GM12878 (cell line): Measurements from ENCODE around the gene COMMD1. TPM values are rescaled to one million over a fixed set of nuclear protein-coding genes. Genes with fewer than 3 reads are reported as not detected.

Source experiments
- ATAC-seq: fragments of 200-7000 bp; cut with Tn5 transposase; 3 replicates; pipeline ENCODE4 v1.9.1; 2020; ENCODE audit warnings: mild to moderate bottlenecking, moderate library complexity
- BruUV-seq: library from RNA; stranded (reverse); fragments of 400-500 nt; replicated peaks from 2 replicates; lab custom pipeline; 2021; lab: Mats Ljungman, UMichigan
- CTCF ChIA-PET: fragments of 300-600 bp; sonication (Branson Sonifier 250); formaldehyde crosslinking; extraction: SDS; loops from one replicate; lab custom pipeline; 2021; ENCODE audit warnings: inconsistent platforms; lab: Yijun Ruan, JAX
- POLR2A ChIA-PET: fragments of 350-600 bp; formaldehyde crosslinking; extraction: SDS; loops from one replicate; lab custom pipeline; 2021; ENCODE audit warnings: inconsistent platforms; lab: Charles Lee
- RAD21 ChIA-PET: fragments of 300-600 bp; sonication (Branson Sonifier 250); formaldehyde crosslinking; loops from one replicate; lab custom pipeline; 2023; ENCODE audit warnings: antibody characterized with exemption; ENCODE audit not compliant: unreplicated experiment; lab: Charles Lee
- SMC1A ChIA-PET: fragments of 300-600 bp; sonication (Branson Sonifier 250); formaldehyde crosslinking; loops from one replicate; lab custom pipeline; 2023; ENCODE audit not compliant: unreplicated experiment, uncharacterized antibody; lab: Charles Lee
- DNase-seq: peaks from one replicate; pipeline ENCODE4 v3.0.0-alpha.2; 2011; ENCODE audit warnings: low read depth, low spot score
- FAIRE-seq: peaks from 3 replicates; lab custom pipeline; 2011; peaks lifted over from hg19 to GRCh38; lab: Jason Lieb, UNC
- H2AFZ ChIP-seq: 2 replicates; pipeline ENCODE4 v1.6.0; 2011; ENCODE audit warnings: low read depth, low read length, control low read depth; ENCODE audit not compliant: control insufficient read depth
- H3K27ac ChIP-seq: 2 replicates; pipeline ENCODE4 v1.5.1; 2011; ENCODE audit warnings: control low read depth; ENCODE audit not compliant: control insufficient read depth, insufficient read depth
- H3K27me3 ChIP-seq, 2 experiments: replicated peaks in 1 of 2; 2 replicates each; pipeline versions ENCODE4 v1.6.0 to v1.6.1; 2011; ENCODE audit warnings: low read length in 1 of 2; ENCODE audit not compliant: control insufficient read depth in 2 of 2, insufficient read depth in 2 of 2
- H3K36me3 ChIP-seq, 2 experiments: 2 replicates each; pipeline ENCODE4 v1.5.1; 2011; ENCODE audit warnings: low read length in 1 of 2; ENCODE audit not compliant: control insufficient read depth in 2 of 2, insufficient read depth in 2 of 2
- H3K4me1 ChIP-seq: 2 replicates; pipeline ENCODE4 v1.6.1; 2011; ENCODE audit warnings: mild to moderate bottlenecking, low read length, moderate library complexity, mixed read lengths; ENCODE audit not compliant: control insufficient read depth, insufficient read depth
- H3K4me2 ChIP-seq: 2 replicates; pipeline ENCODE4 v1.6.0; 2011; ENCODE audit warnings: control low read depth; ENCODE audit not compliant: control insufficient read depth, insufficient read depth
- H3K4me3 ChIP-seq: fragments of 200-600 bp; sonication (generic); 2 replicates; pipeline ENCODE4 v1.5.1; 2016
- H3K79me2 ChIP-seq: 2 replicates; pipeline ENCODE4 v1.6.0; 2011; ENCODE audit warnings: low read length; ENCODE audit not compliant: control insufficient read depth, insufficient read depth
- H3K9ac ChIP-seq: 2 replicates; pipeline ENCODE4 v1.8.0; 2011; ENCODE audit warnings: low read length, control low read depth, mixed read lengths; ENCODE audit not compliant: control insufficient read depth, insufficient read depth
- H3K9me3 ChIP-seq: replicated peaks from 3 replicates; pipeline ENCODE4 v1.5.1; 2011; ENCODE audit warnings: mild to moderate bottlenecking, low read length; ENCODE audit not compliant: control insufficient read depth, insufficient read depth
- H4K20me1 ChIP-seq: 2 replicates; pipeline ENCODE4 v1.6.0; 2011; ENCODE audit not compliant: control insufficient read depth, insufficient read depth
- BCL3 ChIP-seq: IDR thresholded peaks from 2 replicates; pipeline ENCODE4 v1.6.1; 2011; ENCODE audit warnings: borderline replicate concordance, low read depth, mild to moderate bottlenecking, moderate library complexity, low read length; ENCODE audit not compliant: insufficient read depth, poor library complexity, severe bottlenecking
- FOXM1 ChIP-seq: IDR thresholded peaks from 2 replicates; pipeline ENCODE4 v1.6.1; 2012; ENCODE audit warnings: low read depth, mild to moderate bottlenecking, inconsistent platforms, low read length, moderate library complexity
- IKZF2 ChIP-seq, 2 experiments: fragments of 450-650 bp; IDR thresholded peaks; 2 replicates each; pipeline ENCODE4 v1.6.1; 2017; ENCODE audit warnings: mild to moderate bottlenecking in 2 of 2, moderate library complexity in 2 of 2
- NBN ChIP-seq: fragments of 450-650 bp; IDR thresholded peaks from 2 replicates; pipeline ENCODE4 v1.6.1; 2016
- REST ChIP-seq: IDR thresholded peaks from 2 replicates; pipeline ENCODE4 v1.6.1; 2012; ENCODE audit warnings: mild to moderate bottlenecking, low read depth, low read length
- SIX5 ChIP-seq: IDR thresholded peaks from 2 replicates; pipeline ENCODE4 v1.6.1; 2011; ENCODE audit warnings: mild to moderate bottlenecking, low read depth, low read length, moderate library complexity; ENCODE audit not compliant: severe bottlenecking
- SRF ChIP-seq, 2 experiments: IDR thresholded peaks; 2 replicates each; pipeline ENCODE4 v1.6.1; 2011; ENCODE audit warnings: low read depth in 2 of 2, low read length in 2 of 2, mild to moderate bottlenecking in 1 of 2, moderate library complexity in 1 of 2
- ZBTB40 ChIP-seq: fragments of 450-650 bp; IDR thresholded peaks from 2 replicates; pipeline ENCODE4 v1.6.1; 2016; ENCODE audit warnings: mild to moderate bottlenecking, moderate library complexity, borderline replicate concordance
- WGBS: methylation state at CpG from one replicate; pipeline ENCODE4 v1.1.6; 2016; ENCODE audit warnings: low lambda C conversion rate; ENCODE audit not compliant: insufficient replicate concordance, insufficient coverage; ENCODE audit errors: missing lambda C conversion rate; 5-methylcytosine and 5-hydroxymethylcytosine counted together
- in situ Hi-C: fragments of 300-500 bp; cut with MboI; formaldehyde crosslinking; loops from 9 replicates; pipeline ENCODE4 v1.14.3; 2018; ENCODE audit warnings: mixed read lengths
- intact Hi-C: fragments of 100-400 bp; cut with micrococcal nuclease; formaldehyde crosslinking; loops from one replicate; pipeline ENCODE4 v1.14.2; 2022; ENCODE audit not compliant: unreplicated experiment
- polyA plus RNA-seq, 11 experiments: library from polyadenylated mRNA; depleted of rRNA in 4 of 11; unstranded in 6 of 11; stranded (reverse) in 5 of 11; fragments of >200 nt; fragmentation: Nextera tagmentation in 4 of 11; fragmentation: Illumina TruSeq in 1 of 11; extraction: Ambion mirVana in 4 of 11; extraction: Trizol in 1 of 11; gene quantifications; 1 replicate in 1 of 11; 2 replicates in 10 of 11; pipeline versions ENCODE4 v1.2.1 to v1.2.3, GENCODE V29; 2011 to 2016; ENCODE audit warnings: inconsistent platforms in 2 of 11, missing spikeins in 2 of 11, low read depth in 1 of 11
- total RNA-seq, 4 experiments: library from RNA; depleted of rRNA in 3 of 4; stranded (reverse); fragments of >200 nt in 3 of 4; fragmentation: Illumina TruSeq in 1 of 4; extraction: Trizol in 1 of 4; gene quantifications; 2 replicates each; pipeline versions ENCODE4 v1.2.1 to v1.2.3, GENCODE V29; 2013 to 2021
- TF ChIP-seq, protein P1 (sequence below): IDR thresholded peaks from 2 replicates; pipeline ENCODE4 v1.6.1; 2012; ENCODE audit warnings: low read depth, low read length, improper control_type of control experiment
- TF ChIP-seq, protein P2 (sequence below): fragments of 450-650 bp; formaldehyde crosslinking; IDR thresholded peaks from 2 replicates; pipeline ENCODE4 v1.4.0; 2020; ENCODE audit warnings: mild to moderate bottlenecking, moderate library complexity

COMMD1 gene
- total and polyA plus RNA-seq, 10 of the 15 experiments (the other 5 are each of a cell fraction or from before 2014, with no cell fraction given), result 39.7 to 210 (median 53.7) TPM

DNA sequence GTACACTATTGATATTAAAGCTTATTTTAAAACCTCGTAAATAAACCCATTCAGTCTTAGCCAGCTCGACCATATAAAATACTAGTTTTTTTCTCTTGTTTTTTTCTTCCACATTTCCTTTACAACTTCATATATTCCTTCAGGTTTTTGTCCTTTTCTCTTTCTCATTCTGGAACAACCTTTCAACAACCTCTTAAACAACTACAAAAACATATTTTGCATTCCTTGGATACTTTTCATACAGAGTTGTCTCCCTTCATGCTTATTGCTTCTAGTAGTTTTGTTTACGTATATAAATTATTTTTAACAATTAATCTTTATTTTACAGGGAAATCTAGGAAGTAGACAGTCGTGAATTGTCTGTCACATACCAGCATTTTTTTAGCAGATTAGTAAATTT is 41.2 kb downstream of the COMMD1 start:
- CTCF ChIA-PET, result no interaction called here
- no peaks in the 10 kb centered on the region for H3K27me3 ChIP-seq
- RAD21 ChIA-PET, result interaction anchor here (1.0 kb wide), 1 partner anchor 47 kb away, joined by 3 read pairs; no protein-coding TSS in a partner anchor
- FAIRE-seq (no peak), DNase-seq (no peak), ATAC-seq (no peak)
- H3K9me3 ChIP-seq, result no peaks in the 10 kb centered on the region; the same call in 2 of the 3 replicates
- no peaks in the 10 kb centered on the region for H4K20me1 ChIP-seq
- SMC1A ChIA-PET, result interaction anchor here (0.7 kb wide), 1 partner anchor 9 kb away, joined by 3 read pairs; no protein-coding TSS in a partner anchor
- H3K4me2 ChIP-seq, result no peak overlapping the region
- intact Hi-C loops (no loop called here), in situ Hi-C loops (no loop called here)
- no peak overlapping the region for H3K9ac ChIP-seq
- 75% methylated on average over 4 of the region's 4 CpGs for WGBS
- peaks cover 8% of the 10 kb centered on the region for H3K4me1 ChIP-seq
- BruUV-seq, result no TSS peak
- no peak overlapping the region for H2AFZ ChIP-seq
- no peaks in the 10 kb centered on the region; the same call in 1 of the 2 replicates for H3K79me2 ChIP-seq
- H3K27ac ChIP-seq, result no peak overlapping the region
- POLR2A ChIA-PET, result no interaction called here
- H3K4me3 ChIP-seq, result no peak overlapping the region
- H3K36me3 ChIP-seq, result 0 out of 4 replicates have a peak, but pooled peaks cover 0 to 6% of the 10 kb centered on the region in 2 experiments
- TF ChIP-seq, protein P1, sequence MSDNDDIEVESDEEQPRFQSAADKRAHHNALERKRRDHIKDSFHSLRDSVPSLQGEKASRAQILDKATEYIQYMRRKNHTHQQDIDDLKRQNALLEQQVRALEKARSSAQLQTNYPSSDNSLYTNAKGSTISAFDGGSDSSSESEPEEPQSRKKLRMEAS, result no peak
- TF ChIP-seq FOXM1 (no peak), REST (no peak), SRF (IDR thresholded peaks at IDR 0.05; ENCODE audit: low read depth in 2 of 2, low read length in 2 of 2) (no peak), BCL3 (no peak), NBN (no peak), IKZF2 (IDR thresholded peaks at IDR 0.05) (no peak), SIX5 (no peak), ZBTB40 (no peak)
- TF ChIP-seq, protein P2, sequence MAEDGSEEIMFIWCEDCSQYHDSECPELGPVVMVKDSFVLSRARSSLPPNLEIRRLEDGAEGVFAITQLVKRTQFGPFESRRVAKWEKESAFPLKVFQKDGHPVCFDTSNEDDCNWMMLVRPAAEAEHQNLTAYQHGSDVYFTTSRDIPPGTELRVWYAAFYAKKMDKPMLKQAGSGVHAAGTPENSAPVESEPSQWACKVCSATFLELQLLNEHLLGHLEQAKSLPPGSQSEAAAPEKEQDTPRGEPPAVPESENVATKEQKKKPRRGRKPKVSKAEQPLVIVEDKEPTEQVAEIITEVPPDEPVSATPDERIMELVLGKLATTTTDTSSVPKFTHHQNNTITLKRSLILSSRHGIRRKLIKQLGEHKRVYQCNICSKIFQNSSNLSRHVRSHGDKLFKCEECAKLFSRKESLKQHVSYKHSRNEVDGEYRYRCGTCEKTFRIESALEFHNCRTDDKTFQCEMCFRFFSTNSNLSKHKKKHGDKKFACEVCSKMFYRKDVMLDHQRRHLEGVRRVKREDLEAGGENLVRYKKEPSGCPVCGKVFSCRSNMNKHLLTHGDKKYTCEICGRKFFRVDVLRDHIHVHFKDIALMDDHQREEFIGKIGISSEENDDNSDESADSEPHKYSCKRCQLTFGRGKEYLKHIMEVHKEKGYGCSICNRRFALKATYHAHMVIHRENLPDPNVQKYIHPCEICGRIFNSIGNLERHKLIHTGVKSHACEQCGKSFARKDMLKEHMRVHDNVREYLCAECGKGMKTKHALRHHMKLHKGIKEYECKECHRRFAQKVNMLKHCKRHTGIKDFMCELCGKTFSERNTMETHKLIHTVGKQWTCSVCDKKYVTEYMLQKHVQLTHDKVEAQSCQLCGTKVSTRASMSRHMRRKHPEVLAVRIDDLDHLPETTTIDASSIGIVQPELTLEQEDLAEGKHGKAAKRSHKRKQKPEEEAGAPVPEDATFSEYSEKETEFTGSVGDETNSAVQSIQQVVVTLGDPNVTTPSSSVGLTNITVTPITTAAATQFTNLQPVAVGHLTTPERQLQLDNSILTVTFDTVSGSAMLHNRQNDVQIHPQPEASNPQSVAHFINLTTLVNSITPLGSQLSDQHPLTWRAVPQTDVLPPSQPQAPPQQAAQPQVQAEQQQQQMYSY (CRISPR knock-in tag), result no peak
